Choroid plexus epithelial cell (primary cell): ENCODE results near the gene EIF5.

Experiments used
- DNase-seq: peaks from one replicate; pipeline ENCODE4 v3.0.0-alpha.2; 2010; ENCODE audit warnings: low read depth
- H3K4me3 ChIP-seq: 2 replicates; pipeline ENCODE4 v1.5.1; 2011; ENCODE audit warnings: low read depth, mild to moderate bottlenecking, control low read depth, low read length, moderate library complexity
- CTCF ChIP-seq: conservative IDR thresholded peaks from 2 replicates; pipeline ENCODE4 v1.5.1; 2011; ENCODE audit warnings: low read depth, mild to moderate bottlenecking, control low read depth, inconsistent platforms, low read length, moderate library complexity

Gene EIF5

GRCh38 chr14:103372552-103373304 is 38.7 kb downstream of the EIF5 start:
- no peak for TF ChIP-seq CTCF
- no peak overlapping the region for H3K4me3 ChIP-seq
- DNase-seq, result peak; percentile 86

- H3K4me3 ChIP-seq, result no peak overlapping the region
- TF ChIP-seq CTCF, result no peak
- DNase-seq, result no peak
Observed at GRCh38 chr14:103374121-103374520, 40.1 kb downstream of the EIF5 start.

GRCh38 chr14:103377522-103378037 is 43.5 kb downstream of the EIF5 start:
- TF ChIP-seq CTCF, result no peak
- DNase-seq, result no peak
- no peak overlapping the region for H3K4me3 ChIP-seq

- H3K4me3 ChIP-seq, result no peak overlapping the region
- TF ChIP-seq CTCF, result no peak
- DNase-seq, result no peak
Observed at GRCh38 chr14:103378038-103378854, 44.2 kb downstream of the EIF5 start.

- no peak for TF ChIP-seq CTCF
- no peak for DNase-seq
- H3K4me3 ChIP-seq, result no peak overlapping the region
Observed at GRCh38 chr14:103380719-103381377, 46.8 kb downstream of the EIF5 start.

GRCh38 chr14:103382376-103382775 is 48.3 kb downstream of the EIF5 start:
- no peak for TF ChIP-seq CTCF
- DNase-seq, result peak; percentile 79
- H3K4me3 ChIP-seq, result no peak overlapping the region
